NCI-H345 treated with DMSO at 0.1 percent for 48 hours (cell line): ENCODE results near the gene VPS37C.
"Not testable (repeated sequence)": the region's sequence is repeated elsewhere in the genome, so short reads cannot be mapped to it uniquely, and the experiment has no call there.

Experiments
- DNase-seq: peaks from one replicate; lab custom pipeline; 2025; ENCODE audit not compliant: unreplicated experiment; lab: John Stamatoyannopoulos, UW

Gene VPS37C

GRCh38 chr11:61102667-61103571, 58.3 kb downstream of the VPS37C start:
- DNase-seq = no peak

GRCh38 chr11:61098778-61099177, 62.4 kb downstream of the VPS37C start:
- DNase-seq = no peak

- not testable (repeated sequence) for DNase-seq
These were observed 63.0 kb downstream of the VPS37C start for GRCh38 chr11:61098261-61098660.

GRCh38 chr11:61095021-61095420, 66.2 kb downstream of the VPS37C start:
- no peak for DNase-seq

GRCh38 chr11:61094167-61094566, 67.1 kb downstream of the VPS37C start:
- DNase-seq = not testable (repeated sequence)

GRCh38 chr11:61092908-61093763, 68.1 kb downstream of the VPS37C start:
- no peak for DNase-seq

GRCh38 chr11:61092280-61092766, 68.9 kb downstream of the VPS37C start:
- no peak for DNase-seq

GRCh38 chr11:61091373-61092279, 69.6 kb downstream of the VPS37C start:
- no peak for DNase-seq

GRCh38 chr11:61090982-61091372, 70.2 kb downstream of the VPS37C start:
- DNase-seq = no peak

GRCh38 chr11:61090521-61090920, 70.7 kb downstream of the VPS37C start:
- DNase-seq = no peak

- DNase-seq = no peak
These were observed 71.3 kb downstream of the VPS37C start for GRCh38 chr11:61089806-61090491.

- DNase-seq = no peak
These were observed 73.7 kb downstream of the VPS37C start for GRCh38 chr11:61087426-61088119.

GRCh38 chr11:61083601-61084147, 77.6 kb downstream of the VPS37C start:
- DNase-seq = no peak

GRCh38 chr11:61082931-61083531, 78.2 kb downstream of the VPS37C start:
- no peak for DNase-seq

- no peak for DNase-seq
These were observed 79.0 kb downstream of the VPS37C start for GRCh38 chr11:61082062-61082870.

- DNase-seq = no peak
These were observed 80.1 kb downstream of the VPS37C start for GRCh38 chr11:61080986-61081590.

GRCh38 chr11:61080526-61080925, 80.7 kb downstream of the VPS37C start:
- DNase-seq = no peak
